Activated T-cell treated with anti-CD3 and anti-CD28 coated beads, Interleukin-2, amount 50 U/mL, for 4 hours (primary cell): Measurements from ENCODE around the gene ATP11A. TPM values are rescaled to one million over a fixed set of nuclear protein-coding genes. Genes with fewer than 3 reads are reported as not detected.
"Not testable (repeated sequence)": the region's sequence is repeated elsewhere in the genome, so short reads cannot be mapped to it uniquely, and the experiment has no call there.

Experiments used
- ATAC-seq, 2 donors: fragments of 200-7000 bp; cut with Tn5 transposase; one replicate each; pipeline ENCODE4 v1.10.0; 2021
- DNase-seq: peaks from one replicate; pipeline ENCODE4 v3.0.0-alpha.2; 2020
- H3K27me3 Mint-ChIP-seq: one replicate; pipeline ENCODE4 v1.8.0; 2021; ENCODE audit warnings: low read depth, mixed read lengths
- H3K36me3 Mint-ChIP-seq: one replicate; pipeline ENCODE4 v1.8.0; 2022; ENCODE audit warnings: mixed read lengths; ENCODE audit not compliant: insufficient read depth
- H3K4me1 Mint-ChIP-seq: one replicate; pipeline ENCODE4 v1.8.0; 2021; ENCODE audit warnings: low read depth, mixed read lengths
- H3K4me3 Mint-ChIP-seq: one replicate; pipeline ENCODE4 v1.8.0; 2021; ENCODE audit warnings: mild to moderate bottlenecking, moderate library complexity, mixed read lengths
- H3K9me3 Mint-ChIP-seq: one replicate; pipeline ENCODE4 v1.8.0; 2021; ENCODE audit warnings: mixed read lengths
- total RNA-seq, 3 donors: library from RNA; stranded (reverse); gene quantifications; one replicate each; pipeline ENCODE4 v1.2.1, GENCODE V29; 2021

The ATP11A gene
- total RNA-seq, 3 donors from 2014 or later = 34.7 to 40.8 (median 35.6) TPM

- peaks cover 10% of the 10 kb centered on the region for H3K36me3 Mint-ChIP-seq
- no peak for ATAC-seq
- no peak overlapping the region for H3K4me3 Mint-ChIP-seq
- no peak for DNase-seq
- H3K9me3 Mint-ChIP-seq = no peaks in the 10 kb centered on the region
- H3K27me3 Mint-ChIP-seq = no peaks in the 10 kb centered on the region
- H3K4me1 Mint-ChIP-seq = peaks cover 29% of the 10 kb centered on the region
Measured at GRCh38 chr13:112705286-112705685, 15.4 kb downstream of the ATP11A start.

DNA sequence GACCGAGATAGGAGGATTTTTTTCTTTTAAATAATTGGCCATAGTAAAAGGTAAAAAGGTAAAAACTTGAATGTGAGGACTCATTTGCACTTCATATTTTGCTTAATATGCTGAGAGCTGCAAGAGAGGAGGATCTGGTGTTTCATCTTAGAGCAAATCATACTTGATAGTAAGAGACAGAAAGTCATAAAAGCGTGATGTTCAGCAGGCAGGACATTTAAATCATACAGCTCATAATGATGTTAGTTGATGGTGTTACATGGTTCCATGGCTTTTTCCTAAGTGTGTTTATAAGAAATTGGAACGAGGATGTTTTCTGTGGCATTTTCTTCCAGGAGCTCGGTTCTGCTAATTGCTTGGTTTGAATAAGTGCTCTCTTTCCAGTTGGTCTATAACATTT, 16.3 kb downstream of the ATP11A start:
- DNase-seq = no peak
- no peak overlapping the region for H3K4me3 Mint-ChIP-seq

GRCh38 chr13:112708560-112709240, 18.9 kb downstream of the ATP11A start:
- Mint-ChIP-seq H3K4me3 (no peak overlapping the region), H3K36me3 (peaks cover 2% of the 10 kb centered on the region), H3K9me3 (no peaks in the 10 kb centered on the region), H3K27me3 (no peaks in the 10 kb centered on the region), H3K4me1 (peaks cover 20% of the 10 kb centered on the region)
- no peak for ATAC-seq
- DNase-seq = no peak

More for the DNA sequence above, 16.3 kb downstream of the ATP11A start:
- Mint-ChIP-seq H3K4me1 (peaks cover 29% of the 10 kb centered on the region), H3K36me3 (peaks cover 10% of the 10 kb centered on the region), H3K9me3 (no peaks in the 10 kb centered on the region), H3K27me3 (no peaks in the 10 kb centered on the region)
- ATAC-seq = no peak

GRCh38 chr13:112709316-112709715, 19.5 kb downstream of the ATP11A start:
- H3K4me3 Mint-ChIP-seq, ATAC-seq, H3K36me3 Mint-ChIP-seq, DNase-seq, H3K9me3 Mint-ChIP-seq, H3K27me3 Mint-ChIP-seq: not testable (repeated sequence)
- H3K4me1 Mint-ChIP-seq = peaks cover 14% of the 10 kb centered on the region

DNA sequence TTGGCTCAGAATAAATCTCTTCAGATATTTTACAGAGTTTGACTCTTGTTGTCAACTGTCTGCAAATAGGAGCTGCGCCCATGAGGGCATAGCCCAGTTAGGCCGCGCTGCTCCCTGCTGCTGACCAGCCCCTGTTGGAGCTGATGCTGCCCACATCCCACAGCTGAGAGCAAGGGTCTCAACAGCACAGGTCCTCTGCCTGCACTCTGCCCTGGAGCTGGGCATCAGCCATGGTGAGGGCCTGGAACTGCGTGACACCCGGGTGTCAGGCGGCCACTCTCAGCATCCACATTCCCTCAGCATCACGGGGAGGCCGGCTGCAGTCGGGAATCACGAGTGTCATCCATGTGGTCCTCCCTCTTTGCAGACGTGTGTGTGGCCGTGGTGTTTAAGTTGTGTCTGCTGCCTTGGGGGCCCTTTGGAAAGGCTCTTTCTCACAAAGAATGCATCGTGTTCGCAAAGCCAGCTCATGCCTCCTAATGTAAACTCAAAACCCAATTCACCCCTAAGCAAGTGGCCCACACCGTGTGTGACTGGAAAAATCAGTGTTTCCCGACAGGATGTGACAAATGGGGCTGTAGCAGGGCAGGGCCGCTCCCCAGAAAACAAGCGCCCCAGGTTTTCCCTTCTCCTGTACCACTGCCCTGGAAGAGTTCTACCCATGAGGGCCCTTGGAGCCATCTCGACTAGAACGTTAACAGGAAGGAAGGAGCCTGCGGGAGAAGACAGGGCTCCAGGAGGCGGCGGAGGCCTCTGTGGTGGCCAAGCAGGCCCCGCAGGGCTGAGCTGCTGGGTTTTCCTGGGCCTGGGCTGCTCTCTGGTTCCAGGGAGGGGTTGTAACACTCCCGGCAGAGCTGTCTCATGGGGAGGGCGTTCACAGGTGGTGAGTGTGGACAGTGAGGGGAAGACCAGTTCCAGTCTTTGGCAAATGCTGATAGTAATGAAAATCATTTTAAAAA, 20.3 kb downstream of the ATP11A start:
- Mint-ChIP-seq H3K9me3 (no peaks in the 10 kb centered on the region), H3K4me1 (peaks cover 18% of the 10 kb centered on the region), H3K27me3 (no peaks in the 10 kb centered on the region), H3K36me3 (peaks cover 8% of the 10 kb centered on the region), H3K4me3 (no peak overlapping the region)
- ATAC-seq (no peak), DNase-seq (no peak)

DNA sequence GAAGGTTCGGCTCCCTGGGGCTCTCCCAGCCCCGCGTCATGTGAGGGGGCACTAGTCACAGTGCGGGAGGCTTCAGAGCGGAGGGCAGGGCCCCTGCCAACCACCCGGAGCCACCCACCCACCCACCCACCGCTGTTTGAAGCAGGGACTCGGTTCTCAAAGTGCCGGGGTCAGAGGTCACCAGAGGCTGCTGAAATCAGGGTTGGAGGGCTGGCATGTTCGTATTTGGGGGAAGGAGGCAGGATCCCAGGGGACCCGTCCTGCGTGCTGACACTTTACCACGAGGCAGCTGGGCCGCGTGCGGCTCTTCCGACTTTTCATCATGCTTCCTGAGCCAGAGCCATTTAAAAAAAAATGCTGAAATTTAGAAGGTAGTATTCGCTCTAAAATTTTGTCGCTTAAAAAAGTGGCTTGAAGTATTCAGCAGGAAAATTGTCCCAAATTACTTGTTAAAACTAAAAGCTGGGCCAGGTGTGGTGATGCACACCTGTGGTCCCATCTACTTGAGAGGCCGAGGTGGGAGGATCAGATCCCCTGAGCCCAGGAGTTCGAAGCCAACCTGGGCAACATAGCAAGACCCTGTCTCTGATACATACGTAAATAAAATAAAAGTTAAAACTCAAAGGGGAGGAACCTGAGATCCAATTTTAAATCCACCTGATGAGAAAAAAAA, 21.2 kb downstream of the ATP11A start:
- H3K27me3 Mint-ChIP-seq = no peaks in the 10 kb centered on the region
- DNase-seq = no peak
- no peak for ATAC-seq
- H3K36me3 Mint-ChIP-seq = peaks cover 6% of the 10 kb centered on the region
- no peak overlapping the region for H3K4me3 Mint-ChIP-seq
- no peaks in the 10 kb centered on the region for H3K9me3 Mint-ChIP-seq
- peaks cover 15% of the 10 kb centered on the region for H3K4me1 Mint-ChIP-seq

DNA sequence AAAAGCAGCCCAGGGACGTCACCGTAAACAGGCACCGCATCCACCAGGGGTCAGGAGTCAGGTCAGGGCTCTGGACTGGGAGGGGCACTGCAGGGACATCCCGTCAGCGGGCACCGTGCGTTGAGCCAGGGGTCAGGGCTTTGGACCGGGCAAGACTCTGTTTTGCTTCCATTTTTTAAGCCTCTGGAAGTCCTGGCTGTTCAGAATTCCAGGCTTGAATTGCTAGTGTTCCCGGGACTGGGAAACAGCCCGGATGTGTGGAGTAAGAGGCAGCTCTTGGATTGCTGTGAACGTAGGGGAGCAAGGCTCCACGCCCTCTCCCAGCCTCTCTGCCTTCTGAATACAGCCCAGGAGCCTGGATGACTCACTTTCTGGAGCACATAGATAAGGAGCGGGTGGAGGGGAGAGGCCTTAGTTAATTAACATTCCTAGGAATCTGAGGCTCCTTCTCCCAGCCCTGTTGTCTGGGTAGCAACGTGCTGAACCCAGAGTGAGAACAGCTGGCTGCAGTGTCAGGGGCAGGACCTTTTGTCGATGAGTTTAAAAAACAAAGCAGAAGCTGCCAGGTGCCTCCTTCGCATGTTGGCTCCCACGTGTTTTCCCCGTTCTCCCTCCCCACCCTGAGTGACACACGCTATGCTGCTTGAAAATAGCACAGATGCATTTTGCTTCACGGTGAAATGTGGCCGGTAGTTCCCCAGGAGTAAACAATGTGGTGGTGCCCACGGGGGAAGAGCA, 21.9 kb downstream of the ATP11A start:
- Mint-ChIP-seq H3K9me3 (no peaks in the 10 kb centered on the region), H3K27me3 (no peaks in the 10 kb centered on the region), H3K4me3 (no peak overlapping the region), H3K36me3 (peaks cover 6% of the 10 kb centered on the region), H3K4me1 (peaks cover 13% of the 10 kb centered on the region)
- peak; percentile 56 to 80 for ATAC-seq
- no peak for DNase-seq

DNA sequence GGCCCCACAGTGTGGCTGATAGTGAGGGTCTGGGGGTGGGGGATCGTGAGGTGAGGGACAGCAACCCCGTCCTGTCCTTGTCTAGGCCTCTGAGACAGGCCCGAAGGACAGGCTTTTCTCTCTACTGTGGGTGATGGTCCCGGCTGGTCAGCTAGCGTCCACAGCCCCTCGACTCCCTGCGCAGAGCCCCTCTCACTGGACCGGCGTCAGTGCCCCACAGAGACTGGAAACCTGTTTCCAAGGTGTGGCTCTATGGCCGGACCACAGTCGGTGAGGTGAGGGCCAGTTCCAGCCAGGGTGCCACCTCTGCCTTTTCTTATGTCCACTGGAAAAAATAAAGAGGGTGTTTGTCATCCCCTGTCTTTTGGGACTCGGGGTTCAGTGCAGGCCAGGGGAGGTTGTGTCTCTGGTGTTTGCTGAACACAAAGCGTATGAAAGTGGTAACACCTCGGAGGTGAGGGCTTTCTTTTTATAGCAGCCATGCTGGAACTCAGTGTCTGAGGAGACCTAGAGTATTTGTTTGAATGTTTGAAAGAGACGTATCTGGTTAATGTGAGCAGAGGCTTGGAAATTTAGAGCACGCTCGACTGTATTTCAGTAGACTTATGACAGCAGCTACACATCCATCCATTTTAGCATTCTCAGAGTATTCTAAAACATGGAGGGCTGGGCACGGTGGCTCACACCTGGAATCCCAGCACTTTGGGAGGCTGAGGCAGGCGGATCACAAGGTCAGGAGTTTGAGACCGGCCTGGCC, 22.8 kb downstream of the ATP11A start:
- no peak for ATAC-seq
- no peak overlapping the region for H3K4me3 Mint-ChIP-seq
- no peaks in the 10 kb centered on the region for H3K9me3 Mint-ChIP-seq
- no peak for DNase-seq
- peaks cover 6% of the 10 kb centered on the region for H3K36me3 Mint-ChIP-seq
- H3K27me3 Mint-ChIP-seq = no peaks in the 10 kb centered on the region
- H3K4me1 Mint-ChIP-seq = peaks cover 13% of the 10 kb centered on the region

DNA sequence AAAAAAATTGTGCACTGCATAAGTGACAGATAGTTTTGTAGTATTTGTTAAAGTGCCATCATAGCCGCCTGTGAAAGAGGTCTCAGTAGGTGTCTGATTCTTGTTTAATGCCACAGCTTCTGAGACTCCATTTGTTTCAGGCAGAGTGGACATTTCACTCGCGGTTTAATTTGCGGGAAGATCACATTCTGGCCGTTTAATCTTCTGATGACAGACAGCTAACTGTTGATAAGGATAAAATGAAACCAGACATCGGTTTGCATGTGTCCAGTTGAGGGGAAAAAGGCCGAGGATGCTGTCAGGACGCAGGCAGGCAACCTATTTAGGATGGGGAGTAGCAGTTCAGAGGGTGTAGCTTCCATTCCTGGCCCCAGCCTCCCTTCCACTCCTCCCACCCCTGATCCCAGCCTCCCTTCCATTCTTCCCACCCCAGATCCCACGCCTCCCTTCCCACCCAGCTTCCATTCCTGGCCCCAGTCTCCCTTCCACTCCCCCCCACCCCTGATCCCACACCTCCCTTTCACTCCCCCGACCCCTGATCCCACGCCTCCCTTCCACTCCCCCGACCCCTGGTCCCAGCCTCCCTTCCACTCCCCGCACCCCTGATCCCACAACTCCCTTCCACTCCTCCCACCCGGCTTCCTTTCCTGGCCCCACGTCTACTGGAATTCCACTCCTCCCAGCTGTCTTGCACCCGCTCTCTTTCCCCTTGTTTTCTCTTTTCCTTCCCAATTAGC, 23.8 kb downstream of the ATP11A start:
- DNase-seq = no peak
- H3K4me3 Mint-ChIP-seq = no peak overlapping the region
- ATAC-seq = no peak

DNA sequence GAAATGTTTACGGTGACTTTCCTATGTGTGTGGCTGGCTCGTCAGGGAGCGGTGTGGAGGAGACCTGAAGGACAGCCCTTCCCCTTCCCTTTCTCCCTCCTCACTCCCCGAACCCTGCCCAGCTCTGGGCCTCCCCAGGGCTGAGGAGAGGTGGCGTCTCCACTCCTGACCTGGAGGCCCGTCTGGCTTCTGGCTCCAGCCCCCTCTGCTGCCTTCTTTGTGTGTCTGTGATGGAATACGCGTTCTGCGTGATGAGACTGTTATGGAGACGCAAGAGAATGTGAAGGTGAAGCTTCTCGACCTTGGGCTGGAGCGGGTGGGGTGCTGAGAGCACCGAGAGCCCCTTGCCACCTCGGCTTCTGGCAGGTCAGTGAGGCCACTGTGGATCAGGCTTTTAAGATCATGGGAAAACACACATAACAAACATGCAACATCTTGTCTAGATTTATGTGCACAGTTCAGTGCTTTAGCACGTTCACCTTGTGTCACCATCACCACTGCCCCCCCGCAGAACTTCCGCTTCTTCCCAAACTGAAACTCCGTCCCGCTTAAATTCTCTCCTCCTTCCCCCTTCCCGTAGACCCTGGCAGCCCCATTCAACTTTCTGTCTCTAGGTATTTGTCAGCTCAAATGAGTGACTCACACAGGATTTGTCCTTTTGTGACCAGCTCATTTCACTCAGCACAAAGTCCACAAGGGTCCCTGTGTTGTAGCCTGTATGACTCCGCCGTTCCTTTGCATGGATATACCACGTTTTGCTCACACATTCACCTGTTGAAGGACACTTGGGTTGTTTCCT, 24.7 kb downstream of the ATP11A start:
- ATAC-seq (no peak), DNase-seq (no peak)
- Mint-ChIP-seq H3K27me3 (no peaks in the 10 kb centered on the region), H3K4me1 (peaks cover 9% of the 10 kb centered on the region), H3K36me3 (peaks cover 8% of the 10 kb centered on the region), H3K9me3 (no peaks in the 10 kb centered on the region), H3K4me3 (no peak overlapping the region)

More for the DNA sequence above, 23.8 kb downstream of the ATP11A start:
- Mint-ChIP-seq H3K4me1 (peaks cover 12% of the 10 kb centered on the region), H3K9me3 (no peaks in the 10 kb centered on the region), H3K27me3 (no peaks in the 10 kb centered on the region), H3K36me3 (peaks cover 8% of the 10 kb centered on the region)

DNA sequence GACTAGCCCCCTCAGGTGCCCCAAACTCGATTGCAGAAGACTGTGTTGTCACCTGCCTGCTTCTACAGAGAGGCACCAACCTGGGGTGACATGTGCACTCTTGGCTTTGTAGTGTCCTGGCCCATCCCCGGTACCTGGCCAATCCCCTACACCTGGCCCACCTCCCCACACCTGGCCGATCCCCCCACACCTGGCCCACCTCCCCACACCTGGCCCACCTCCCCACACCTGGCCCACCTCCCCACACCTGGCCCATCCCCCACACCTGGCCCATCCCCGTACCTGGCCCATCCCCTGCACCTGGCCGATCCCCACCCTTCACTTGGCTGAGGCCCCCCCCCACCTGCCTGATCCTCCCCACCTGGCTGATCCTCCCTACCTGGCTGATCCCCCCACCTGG, 25.4 kb downstream of the ATP11A start:
- H3K4me1 Mint-ChIP-seq = peaks cover 10% of the 10 kb centered on the region
- H3K36me3 Mint-ChIP-seq = peaks cover 8% of the 10 kb centered on the region
- ATAC-seq = no peak
- no peak overlapping the region for H3K4me3 Mint-ChIP-seq
- H3K9me3 Mint-ChIP-seq = no peaks in the 10 kb centered on the region
- DNase-seq = no peak
- no peaks in the 10 kb centered on the region for H3K27me3 Mint-ChIP-seq

- H3K9me3 Mint-ChIP-seq = no peaks in the 10 kb centered on the region
- no peak for DNase-seq
- ATAC-seq = no peak
Measured at GRCh38 chr13:112715715-112716460, 26.1 kb downstream of the ATP11A start.

More at GRCh38 chr13:112715715-112716460, 26.1 kb downstream of the ATP11A start:
- no peak overlapping the region for H3K4me3 Mint-ChIP-seq
- H3K27me3 Mint-ChIP-seq = no peaks in the 10 kb centered on the region
- peaks cover 8% of the 10 kb centered on the region for H3K36me3 Mint-ChIP-seq
- H3K4me1 Mint-ChIP-seq = peaks cover 10% of the 10 kb centered on the region
